Breast epithelium (tissue), 4 donors: ENCODE data around the gene METTL2B. TPM values are rescaled to one million over a fixed set of nuclear protein-coding genes. Genes with fewer than 3 reads are reported as not detected.

Experiments
- DNase-seq, 2 donors: peaks; one replicate each; pipeline ENCODE4 v3.0.0-alpha.2; 2019; ENCODE audit warnings: low spot score in 2 of 2
- H3K27ac ChIP-seq, 2 donors: fragments of 200-600 bp; sonication (generic) in 1 of 2; one replicate each; pipeline ENCODE4 v1.5.1; 2016 to 2019; ENCODE audit warnings: mild to moderate bottlenecking in 1 of 2
- H3K27me3 ChIP-seq, 2 donors: fragments of 200-600 bp; sonication (generic) in 1 of 2; one replicate each; pipeline versions ENCODE4 v1.5.1 to v1.6.0; 2017 to 2019; ENCODE audit warnings: control low read depth in 1 of 2, mild to moderate bottlenecking in 1 of 2
- H3K36me3 ChIP-seq: fragments of 200-600 bp; one replicate; pipeline ENCODE4 v1.5.1; 2019
- H3K4me1 ChIP-seq, 2 donors: fragments of 200-600 bp; sonication (generic); one replicate each; pipeline ENCODE4 v1.5.1; 2016 to 2019; ENCODE audit warnings: control low read depth in 1 of 2
- H3K4me3 ChIP-seq, 3 donors: fragments of 200-600 bp; sonication (generic); 1 replicate in 2 of 3; 2 replicates in 1 of 3; pipeline ENCODE4 v1.5.1; 2016 to 2019; ENCODE audit warnings: mild to moderate bottlenecking in 3 of 3, moderate library complexity in 2 of 3
- H3K9me3 ChIP-seq, 2 donors: fragments of 200-600 bp; sonication (generic) in 1 of 2; one replicate each; pipeline ENCODE4 v1.5.1; 2016 to 2019; ENCODE audit warnings: control low read depth in 1 of 2
- POLR2A ChIP-seq: fragments of 450-650 bp; IDR thresholded peaks from one replicate; pipeline ENCODE4 v1.6.1; 2016; ENCODE audit warnings: antibody characterized with exemption, mild to moderate bottlenecking, moderate library complexity
- POLR2AphosphoS5 ChIP-seq, 3 donors: sonication (generic); formaldehyde crosslinking; IDR thresholded peaks; one replicate each; pipeline ENCODE4 v1.6.1; 2017; ENCODE audit warnings: antibody characterized with exemption in 3 of 3
- intact Hi-C: fragments of 100-400 bp; cut with DNase I; formaldehyde crosslinking; loops from one replicate; pipeline ENCODE4 v1.15.1; 2023; ENCODE audit warnings: low total_unique reads
- total RNA-seq, 3 donors: library from RNA; depleted of rRNA; stranded (reverse); fragments of >200 nt; gene quantifications; one replicate each; pipeline ENCODE4 v1.1.0, GENCODE V29; 2016
- TF ChIP-seq, protein P1 (sequence below), 3 donors: fragments of 450-650 bp; IDR thresholded peaks; one replicate each; pipeline ENCODE4 v1.5.1; 2016 to 2017; ENCODE audit warnings: antibody characterized with exemption in 3 of 3, mild to moderate bottlenecking in 3 of 3, moderate library complexity in 3 of 3

METTL2B gene
- total RNA-seq, 3 donors from 2014 or later: 19.4 to 28.7 (median 23.6) TPM

- intact Hi-C loops: no loop called here
- Histone ChIP-seq H3K4me1 (no peaks in the 10 kb centered on the region), H3K4me3 (no peak overlapping the region), H3K9me3 (no peaks in the 10 kb centered on the region), H3K27me3 (no peaks in the 10 kb centered on the region), H3K36me3 (no peaks in the 10 kb centered on the region), H3K27ac (no peak overlapping the region)
- TF ChIP-seq, protein P1, sequence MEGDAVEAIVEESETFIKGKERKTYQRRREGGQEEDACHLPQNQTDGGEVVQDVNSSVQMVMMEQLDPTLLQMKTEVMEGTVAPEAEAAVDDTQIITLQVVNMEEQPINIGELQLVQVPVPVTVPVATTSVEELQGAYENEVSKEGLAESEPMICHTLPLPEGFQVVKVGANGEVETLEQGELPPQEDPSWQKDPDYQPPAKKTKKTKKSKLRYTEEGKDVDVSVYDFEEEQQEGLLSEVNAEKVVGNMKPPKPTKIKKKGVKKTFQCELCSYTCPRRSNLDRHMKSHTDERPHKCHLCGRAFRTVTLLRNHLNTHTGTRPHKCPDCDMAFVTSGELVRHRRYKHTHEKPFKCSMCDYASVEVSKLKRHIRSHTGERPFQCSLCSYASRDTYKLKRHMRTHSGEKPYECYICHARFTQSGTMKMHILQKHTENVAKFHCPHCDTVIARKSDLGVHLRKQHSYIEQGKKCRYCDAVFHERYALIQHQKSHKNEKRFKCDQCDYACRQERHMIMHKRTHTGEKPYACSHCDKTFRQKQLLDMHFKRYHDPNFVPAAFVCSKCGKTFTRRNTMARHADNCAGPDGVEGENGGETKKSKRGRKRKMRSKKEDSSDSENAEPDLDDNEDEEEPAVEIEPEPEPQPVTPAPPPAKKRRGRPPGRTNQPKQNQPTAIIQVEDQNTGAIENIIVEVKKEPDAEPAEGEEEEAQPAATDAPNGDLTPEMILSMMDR (IDR thresholded peaks at IDR 0.05): no peak
- TF ChIP-seq POLR2AphosphoS5 (IDR thresholded peaks at IDR 0.05) (no peak), POLR2A (no peak)
- no peak for DNase-seq
Measured at GRCh38 chr7:128450913-128451312, 25.6 kb upstream of the METTL2B start.

DNA sequence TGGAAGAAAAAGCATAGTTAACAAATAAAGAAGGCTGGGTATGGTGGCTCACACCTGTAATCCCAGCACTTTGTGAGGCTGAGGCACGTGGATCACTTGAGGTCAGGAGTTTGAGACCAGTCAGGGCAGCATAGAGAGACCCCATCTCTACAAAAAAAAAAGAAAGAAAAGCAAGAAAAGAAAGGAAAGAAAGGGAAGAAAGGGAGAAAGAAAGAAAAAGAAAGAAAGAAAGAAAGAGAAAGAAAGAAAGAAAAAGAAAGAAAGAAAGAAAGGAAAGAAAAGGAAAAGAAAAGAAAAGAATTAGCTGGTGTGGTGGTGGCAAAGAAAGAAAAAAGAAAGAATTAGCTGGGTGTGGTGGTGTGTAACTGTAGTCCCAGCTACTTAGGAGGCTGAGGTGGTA is 24.0 kb upstream of the METTL2B start:
- intact Hi-C loops: no loop called here
- Histone ChIP-seq H3K27ac (no peak overlapping the region), H3K4me1 (peaks cover 0 to 4% of the 10 kb centered on the region in 2 donors), H3K9me3 (no peaks in the 10 kb centered on the region), H3K4me3 (no peak overlapping the region), H3K36me3 (no peaks in the 10 kb centered on the region), H3K27me3 (no peaks in the 10 kb centered on the region)
- TF ChIP-seq, protein P1 (IDR thresholded peaks at IDR 0.05): no peak
- TF ChIP-seq POLR2AphosphoS5 (IDR thresholded peaks at IDR 0.05) (no peak), POLR2A (no peak)
- no peak for DNase-seq

DNA sequence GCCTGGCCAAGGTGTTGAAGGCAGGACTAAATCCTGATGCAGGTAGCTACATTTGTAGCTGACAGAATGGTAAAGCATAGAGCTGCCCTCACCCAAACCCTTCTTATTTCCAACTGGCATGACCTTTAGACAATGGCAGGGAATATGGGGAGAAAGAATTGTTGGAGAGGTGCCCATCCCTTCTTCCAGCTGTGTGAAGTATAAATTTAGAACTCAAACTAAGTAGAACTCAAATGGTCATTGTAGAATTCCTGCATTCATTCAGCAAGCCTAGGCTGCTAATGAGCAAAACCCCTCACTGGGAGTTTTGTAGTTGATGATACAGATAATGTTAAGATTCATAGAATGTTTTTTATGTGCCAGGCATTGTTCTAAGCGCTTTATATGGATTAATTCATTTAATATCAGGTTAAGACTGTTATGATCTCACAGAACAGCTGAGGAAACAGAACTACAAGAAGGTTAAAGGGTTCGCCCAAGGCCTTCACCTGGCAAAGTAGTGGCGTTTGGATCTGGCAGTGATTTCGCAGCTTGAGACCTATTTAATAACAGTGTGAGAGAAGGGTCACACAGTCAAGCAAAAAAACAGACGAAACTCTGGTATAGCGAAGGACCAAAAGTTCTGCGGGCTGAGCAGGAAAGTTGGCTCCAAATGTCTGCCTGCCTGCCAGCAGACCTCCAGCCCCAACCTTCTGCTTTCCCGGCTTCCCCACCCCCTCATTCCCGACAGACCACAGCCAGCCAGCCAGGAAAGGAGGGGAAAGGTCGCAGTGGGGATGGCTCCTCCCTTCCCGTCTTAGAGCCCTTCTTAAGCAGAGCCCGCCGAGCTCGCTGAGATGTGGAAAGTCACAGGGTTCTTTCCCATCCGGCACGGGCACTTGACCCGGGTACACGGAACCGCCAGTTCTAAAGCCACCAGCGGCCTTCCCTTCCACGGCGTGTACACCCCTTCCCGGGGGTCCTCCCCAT is 22.4 kb upstream of the METTL2B start:
- TF ChIP-seq, protein P1 (IDR thresholded peaks at IDR 0.05): no peak
- TF ChIP-seq POLR2A (peak; percentile 61), POLR2AphosphoS5 (IDR thresholded peaks at IDR 0.05) (peak in 2 of 3 donors; percentile 67 to 92)
- Histone ChIP-seq H3K4me3 (peak overlapping the region in 2 of 3 donors; percentile 84 to 99), H3K27ac (peak overlapping the region; percentile 92 to 96), H3K27me3 (no peaks in the 10 kb centered on the region), H3K36me3 (no peaks in the 10 kb centered on the region), H3K4me1 (peaks cover 0 to 8% of the 10 kb centered on the region in 2 donors), H3K9me3 (no peaks in the 10 kb centered on the region)
- peak; percentile 58 to 72 for DNase-seq
- intact Hi-C loops: no loop called here

- peak overlapping the region; percentile 92 to 96 for H3K27ac ChIP-seq
- H3K9me3 ChIP-seq: no peaks in the 10 kb centered on the region
- H3K4me1 ChIP-seq: peaks cover 0 to 11% of the 10 kb centered on the region in 2 donors
- H3K27me3 ChIP-seq: no peaks in the 10 kb centered on the region
- DNase-seq: no peak
- TF ChIP-seq POLR2A (no peak), POLR2AphosphoS5 (IDR thresholded peaks at IDR 0.05) (no peak)
- TF ChIP-seq, protein P1 (IDR thresholded peaks at IDR 0.05): peak in 2 of 3 donors; percentile 31 to 56
- intact Hi-C loops: no loop called here
- no peaks in the 10 kb centered on the region for H3K36me3 ChIP-seq
- H3K4me3 ChIP-seq: peak overlapping the region; percentile 74 to 99 (median 84)
Measured at GRCh38 chr7:128454808-128455542, 21.6 kb upstream of the METTL2B start.
